Large intestine (tissue), 12 donors: ENCODE data around the gene HTR1A. TPM values are rescaled to one million over a fixed set of nuclear protein-coding genes. Genes with fewer than 3 reads are reported as not detected.
A peak's percentile ranks its signal among the peaks of the same experiment; 100 is the strongest.

Source experiments
- DNase-seq, 2 donors: peaks; one replicate each; pipeline versions ENCODE4 v3.0.0 to v3.0.0-alpha.2; 2013
- H3K27ac ChIP-seq: one replicate; pipeline ENCODE4 v1.5.1; 2013; ENCODE audit warnings: low read length
- H3K27me3 ChIP-seq: 2 replicates; pipeline ENCODE4 v1.6.1; 2013; ENCODE audit warnings: low read length; ENCODE audit not compliant: control insufficient read depth, insufficient read depth
- H3K36me3 ChIP-seq: 2 replicates; pipeline ENCODE4 v1.6.1; 2013; ENCODE audit warnings: low read length; ENCODE audit not compliant: control insufficient read depth, insufficient read depth
- H3K4me1 ChIP-seq: one replicate; pipeline ENCODE4 v1.6.1; 2013; ENCODE audit warnings: low read length; ENCODE audit not compliant: control insufficient read depth, insufficient read depth
- H3K4me3 ChIP-seq: one replicate; pipeline ENCODE4 v1.5.1; 2013; ENCODE audit warnings: low read length
- H3K9me3 ChIP-seq: one replicate; pipeline ENCODE4 v1.6.1; 2013; ENCODE audit warnings: mild to moderate bottlenecking, low read depth, low read length, moderate library complexity; ENCODE audit not compliant: control insufficient read depth
- WGBS: methylation state at CpG from one replicate; pipeline ENCODE4 v1.1.5; 2013; ENCODE audit warnings: low lambda C conversion rate; ENCODE audit not compliant: insufficient coverage; 5-methylcytosine and 5-hydroxymethylcytosine counted together
- long read RNA-seq, 11 donors: transcript quantifications; one replicate each; lab custom pipeline, GENCODE V29; 2026
- polyA plus RNA-seq: library from polyadenylated mRNA; unstranded; fragments of 120-200 nt; gene quantifications from one replicate; pipeline ENCODE4 v1.2.1, GENCODE V29; 2013

HTR1A gene
- not detected for polyA plus RNA-seq
- long read RNA-seq, donor 1: 0 reads
- long read RNA-seq, donor 2: 0 reads
- long read RNA-seq, donor 3: 0 reads
- long read RNA-seq, donor 4: 0 reads
- long read RNA-seq, donor 5: 0 reads
- long read RNA-seq, donor 6: 0 reads
- long read RNA-seq, donor 7: 0 reads
- long read RNA-seq, donor 8: 0 reads
- long read RNA-seq, donor 9: 0 reads
- long read RNA-seq, donor 10: 0 reads
- long read RNA-seq, donor 11: 0 reads

DNA sequence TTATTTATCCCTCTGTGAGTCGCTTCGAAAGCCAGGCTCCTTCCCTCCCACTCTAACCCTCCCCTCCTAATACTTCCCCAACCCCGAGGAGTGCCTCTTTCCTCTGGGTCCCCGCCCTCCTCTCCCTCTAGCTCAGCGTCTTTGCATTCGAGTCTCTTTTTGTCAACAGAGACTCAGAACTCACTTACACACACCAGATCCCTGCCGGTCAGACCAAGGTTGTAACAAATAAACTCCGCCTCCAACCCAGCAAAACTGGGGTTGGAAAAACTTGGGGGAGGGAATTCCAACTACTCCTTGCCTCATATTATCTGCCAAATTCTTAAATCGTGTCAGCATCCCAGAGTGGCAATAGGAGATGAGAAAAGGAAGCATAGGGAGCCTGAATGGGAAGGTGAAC is at the start of gene HTR1A:
HTR1A (minus strand) TSS at position 167 of the 400 bp plus-strand sequence. CDS start 726 bp downstream, outside the sequence.
- WGBS: 0% methylated on average over 3 of the region's 9 CpGs
- DNase-seq: no peak
- Histone ChIP-seq H3K4me3 (no peak within 1 kb of the TSS), H3K9me3 (peaks cover 8% of the 10 kb centered on the region), H3K27me3 (peaks cover 43% of the 10 kb centered on the region), H3K36me3 (no peaks in the 10 kb centered on the region), H3K4me1 (no peaks in the 10 kb centered on the region), H3K27ac (no peak within 1 kb of the TSS)

DNA sequence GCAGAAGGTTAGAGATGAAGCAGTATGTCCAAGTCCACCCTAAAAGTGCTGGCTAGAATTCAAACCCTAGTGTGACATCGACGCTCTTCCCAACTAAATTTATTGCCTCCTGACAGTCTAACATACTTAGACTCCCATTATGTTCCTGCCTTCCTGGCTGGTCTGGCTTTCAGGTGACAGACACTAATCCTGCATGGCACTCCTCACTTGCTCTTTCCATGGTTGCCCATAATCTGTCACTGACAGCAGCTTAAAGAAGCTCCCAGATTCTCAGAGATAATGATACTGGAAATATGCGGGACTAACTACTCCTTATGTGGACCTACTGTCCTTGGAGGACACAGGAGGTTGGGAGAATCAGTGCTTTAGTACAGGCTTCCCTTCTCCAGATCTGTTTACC is 41.7 kb upstream of the HTR1A start:
- DNase-seq: no peak
- no peaks in the 10 kb centered on the region for H3K36me3 ChIP-seq
- no peaks in the 10 kb centered on the region for H3K4me1 ChIP-seq
- no CpG with 5 or more reads among the region's 3 CpGs for WGBS
- H3K4me3 ChIP-seq: no peak overlapping the region
- no peaks in the 10 kb centered on the region for H3K27me3 ChIP-seq
- H3K27ac ChIP-seq: no peak overlapping the region
- H3K9me3 ChIP-seq: no peaks in the 10 kb centered on the region

DNA sequence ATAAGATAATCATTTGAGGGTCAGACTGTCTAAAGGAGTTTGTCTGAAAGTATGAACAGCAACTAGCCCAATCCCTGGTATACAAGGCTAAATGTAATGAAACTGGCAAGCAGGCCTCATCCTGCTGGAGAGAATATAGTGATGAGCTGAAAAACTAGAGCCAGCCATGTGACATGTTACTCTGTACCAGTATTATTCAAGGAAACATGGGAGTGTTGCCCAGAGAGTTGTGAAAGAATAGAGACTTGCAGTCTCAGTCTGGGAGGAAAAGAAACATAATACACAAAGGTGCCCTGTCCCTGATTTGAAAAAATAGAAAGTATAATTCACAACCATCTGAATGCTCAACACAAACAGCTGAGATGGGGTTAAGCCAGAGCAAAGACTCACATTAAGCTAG is 37.9 kb upstream of the HTR1A start:
- no peak for DNase-seq
- no peak overlapping the region for H3K27ac ChIP-seq
- H3K9me3 ChIP-seq: no peaks in the 10 kb centered on the region
- H3K4me1 ChIP-seq: no peaks in the 10 kb centered on the region
- H3K4me3 ChIP-seq: no peak overlapping the region
- H3K36me3 ChIP-seq: no peaks in the 10 kb centered on the region
- H3K27me3 ChIP-seq: no peaks in the 10 kb centered on the region

DNA sequence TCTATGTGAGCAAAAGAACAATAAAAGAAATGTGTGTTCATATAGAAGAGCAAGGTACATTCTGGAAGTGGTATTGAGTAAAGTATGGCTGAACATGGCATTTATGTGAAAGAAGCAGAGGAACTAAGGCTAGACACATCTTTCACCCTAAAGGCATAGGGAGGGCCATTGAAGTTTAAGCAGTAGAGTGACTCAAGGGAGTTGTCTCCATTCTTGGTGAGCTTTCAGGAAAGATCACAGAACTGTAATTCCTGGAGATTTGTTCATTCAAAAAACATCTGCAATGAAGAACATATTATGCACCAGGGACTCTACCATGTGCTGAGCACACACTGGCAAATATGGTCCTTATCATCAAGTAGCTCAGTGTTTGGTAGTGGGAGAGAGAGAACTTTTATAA is 24.8 kb upstream of the HTR1A start:
- Histone ChIP-seq H3K9me3 (no peaks in the 10 kb centered on the region), H3K4me3 (no peak overlapping the region), H3K27ac (no peak overlapping the region), H3K36me3 (no peaks in the 10 kb centered on the region), H3K27me3 (no peaks in the 10 kb centered on the region), H3K4me1 (no peaks in the 10 kb centered on the region)
- no peak for DNase-seq

DNA sequence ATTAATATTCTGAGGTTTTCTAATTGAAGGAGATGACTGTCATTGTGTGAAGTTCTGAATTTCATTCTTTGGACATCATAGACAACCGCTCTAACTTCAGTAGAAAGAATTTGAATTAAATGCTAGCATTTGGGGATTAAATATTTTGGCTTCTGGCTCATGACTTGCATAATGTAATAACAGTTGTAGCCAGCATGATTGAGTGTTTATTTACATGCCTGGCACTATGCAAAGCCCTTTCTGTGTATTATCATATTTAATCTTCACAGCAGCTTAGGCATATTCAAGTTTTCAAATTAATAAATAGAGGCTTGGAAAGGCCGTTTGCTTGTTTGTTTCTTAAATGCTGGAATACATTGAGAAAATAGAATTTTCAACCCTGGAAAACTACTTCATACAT is 19.6 kb upstream of the HTR1A start:
- Histone ChIP-seq H3K9me3 (no peaks in the 10 kb centered on the region), H3K27me3 (no peaks in the 10 kb centered on the region)

DNA sequence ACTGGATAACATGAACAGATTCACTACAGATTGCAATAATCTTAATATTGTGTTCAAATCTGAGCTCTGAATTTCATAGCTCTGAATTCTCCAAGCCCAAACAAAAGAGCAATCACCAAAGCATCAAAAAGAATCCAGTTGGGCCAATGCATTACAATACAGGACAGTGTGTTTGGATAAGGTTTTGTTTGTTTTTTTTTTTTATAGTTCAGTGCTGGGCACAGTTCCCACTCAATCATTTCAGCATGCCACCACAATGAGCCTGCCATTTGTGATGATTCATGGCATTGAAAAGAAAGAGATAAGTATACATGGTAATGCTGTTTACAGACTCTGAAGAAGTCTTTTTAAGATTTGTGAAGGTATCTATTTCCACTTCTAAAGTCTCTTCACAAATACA is 1.7 kb upstream of the HTR1A start:
- H3K9me3 ChIP-seq: peaks cover 8% of the 10 kb centered on the region
- no peaks in the 10 kb centered on the region for H3K4me1 ChIP-seq
- H3K36me3 ChIP-seq: no peaks in the 10 kb centered on the region
- no peak overlapping the region for H3K4me3 ChIP-seq
- H3K27me3 ChIP-seq: peaks cover 38% of the 10 kb centered on the region
- no peak for DNase-seq
- H3K27ac ChIP-seq: no peak overlapping the region

More for the DNA sequence above, 19.6 kb upstream of the HTR1A start:
- Histone ChIP-seq H3K4me3 (no peak overlapping the region), H3K36me3 (no peaks in the 10 kb centered on the region), H3K27ac (no peak overlapping the region), H3K4me1 (no peaks in the 10 kb centered on the region)
- WGBS: 83% methylated on average over 1 of the region's 2 CpGs
- no peak for DNase-seq

DNA sequence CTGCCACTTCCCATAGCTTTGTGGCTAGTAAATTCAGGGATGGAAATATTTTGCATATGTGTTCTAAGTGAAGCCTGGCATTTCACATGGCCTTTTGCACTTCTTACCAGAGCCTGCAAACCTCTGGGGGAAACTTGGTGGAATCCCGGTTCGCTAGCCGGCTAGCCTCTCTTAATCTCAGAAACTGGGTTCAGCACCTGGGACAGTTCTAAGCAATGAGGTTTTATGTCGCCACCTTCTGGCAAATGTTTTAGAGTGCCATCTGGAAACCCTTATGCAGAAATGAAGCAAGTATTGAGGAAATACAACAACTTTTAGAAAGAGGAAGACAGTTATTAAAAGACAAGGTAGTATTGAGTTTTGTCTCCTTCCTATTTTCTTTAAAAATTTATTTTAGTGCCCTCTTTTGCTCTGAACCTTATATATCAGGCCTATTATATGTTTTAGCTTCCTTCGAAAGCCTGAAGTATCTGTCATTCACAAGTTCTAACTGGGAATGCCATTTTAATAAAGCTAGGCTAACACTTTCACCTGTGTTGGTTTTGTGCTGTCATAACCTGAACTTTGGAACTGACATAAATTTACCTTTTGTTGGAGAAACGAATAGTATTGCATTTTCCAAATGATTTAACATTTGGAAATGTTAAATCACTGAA is 963 bp upstream of the HTR1A start:
- peak; percentile 22 to 38 for DNase-seq
- peaks cover 8% of the 10 kb centered on the region for H3K9me3 ChIP-seq
- no CpG with 5 or more reads among the region's 6 CpGs for WGBS

DNA sequence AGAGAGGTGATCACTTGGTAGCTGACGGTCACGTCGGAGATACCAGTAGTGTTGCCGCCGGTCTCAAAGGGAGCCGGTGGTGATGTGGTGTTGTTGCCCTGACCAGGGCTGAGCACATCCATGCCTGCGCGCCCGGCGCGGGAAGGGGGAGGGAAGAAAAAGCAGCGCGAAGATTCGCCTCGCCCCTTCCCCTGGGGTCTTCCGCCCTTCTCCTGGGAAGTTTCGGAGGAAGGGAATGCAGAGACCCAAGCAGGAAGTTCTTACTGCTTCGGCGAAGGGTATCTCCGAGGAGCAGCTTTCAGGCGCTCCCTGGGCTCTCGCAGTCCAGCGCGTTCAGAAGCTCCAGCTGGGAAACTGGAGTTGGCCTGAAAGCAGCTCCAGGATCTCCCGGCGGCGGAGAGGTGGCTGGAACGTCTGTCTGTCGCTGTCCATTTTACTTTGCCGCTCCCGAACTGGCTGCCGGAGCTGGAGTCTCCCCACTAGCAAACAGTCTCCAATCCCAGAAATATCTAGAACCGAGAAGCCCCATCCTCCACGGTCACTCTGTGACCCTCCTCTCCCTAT is 565 bp downstream of the HTR1A start:
- no peaks in the 10 kb centered on the region for H3K36me3 ChIP-seq
- peak in 1 of 2 donors; percentile 17 for DNase-seq
- no peak overlapping the region for H3K27ac ChIP-seq
- no peaks in the 10 kb centered on the region for H3K4me1 ChIP-seq
- WGBS: 0% methylated on average over 2 of the region's 34 CpGs
- H3K4me3 ChIP-seq: no peak overlapping the region
- H3K9me3 ChIP-seq: peaks cover 8% of the 10 kb centered on the region
- H3K27me3 ChIP-seq: peaks cover 43% of the 10 kb centered on the region

More for the DNA sequence above, 963 bp upstream of the HTR1A start:
- H3K4me3 ChIP-seq: no peak overlapping the region
- H3K36me3 ChIP-seq: no peaks in the 10 kb centered on the region
- H3K4me1 ChIP-seq: no peaks in the 10 kb centered on the region
- peaks cover 43% of the 10 kb centered on the region for H3K27me3 ChIP-seq
- no peak overlapping the region for H3K27ac ChIP-seq

DNA sequence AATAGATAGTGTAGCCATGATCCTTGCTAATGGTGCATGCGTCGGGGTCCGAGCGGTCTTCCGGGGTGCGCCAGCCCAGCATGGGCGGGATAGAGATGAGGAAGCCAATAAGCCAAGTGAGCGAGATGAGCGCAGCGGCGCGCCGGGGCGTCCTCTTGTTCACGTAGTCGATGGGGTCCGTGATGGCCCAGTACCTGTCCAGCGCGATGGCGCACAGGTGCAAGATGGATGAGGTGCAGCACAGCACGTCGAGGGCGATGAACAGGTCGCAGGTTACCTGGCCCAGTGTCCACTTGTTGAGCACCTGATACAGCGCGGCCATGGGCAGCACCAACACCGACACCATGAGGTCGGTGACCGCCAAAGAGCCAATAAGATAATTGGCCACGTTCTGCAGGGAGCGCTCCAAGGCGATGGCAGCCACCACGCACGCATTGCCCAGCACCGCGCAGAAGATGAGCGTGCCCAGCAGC is 1.1 kb downstream of the HTR1A start:
- peak in 1 of 2 donors; percentile 4 for DNase-seq
- H3K9me3 ChIP-seq: peaks cover 8% of the 10 kb centered on the region
- H3K27me3 ChIP-seq: peaks cover 43% of the 10 kb centered on the region
- H3K36me3 ChIP-seq: no peaks in the 10 kb centered on the region
- H3K4me3 ChIP-seq: no peak overlapping the region
- no CpG with 5 or more reads among the region's 37 CpGs for WGBS
- H3K4me1 ChIP-seq: no peaks in the 10 kb centered on the region
- H3K27ac ChIP-seq: no peak overlapping the region

DNA sequence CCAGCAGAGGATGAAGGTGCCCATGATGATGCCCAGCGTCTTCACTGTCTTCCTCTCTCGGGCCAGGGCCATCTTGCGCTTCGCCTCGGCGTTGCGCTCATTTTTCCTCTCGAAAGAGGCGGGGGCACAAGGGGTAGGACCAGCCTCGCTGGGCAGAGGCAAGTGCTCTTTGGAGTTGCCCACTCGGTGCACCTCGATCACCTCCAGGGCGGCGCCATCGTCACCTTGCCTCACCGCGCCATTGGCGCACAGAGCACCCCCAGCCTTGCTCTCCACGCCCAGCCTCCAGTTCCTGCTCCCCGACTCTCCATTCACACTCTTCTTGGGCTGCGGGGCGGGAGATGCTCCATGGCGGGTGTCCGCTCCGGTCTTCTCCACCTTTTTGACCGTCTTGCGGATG is 1.6 kb downstream of the HTR1A start:
- no peaks in the 10 kb centered on the region for H3K4me1 ChIP-seq
- peaks cover 8% of the 10 kb centered on the region for H3K9me3 ChIP-seq
- peaks cover 43% of the 10 kb centered on the region for H3K27me3 ChIP-seq
- no peak overlapping the region for H3K4me3 ChIP-seq
- H3K36me3 ChIP-seq: no peaks in the 10 kb centered on the region
- no peak overlapping the region for H3K27ac ChIP-seq
- no CpG with 5 or more reads among the region's 27 CpGs for WGBS
- no peak for DNase-seq
